ENCODE data around the gene MOAP1. TPM values are rescaled to one million over a fixed set of nuclear protein-coding genes. Genes with fewer than 3 reads are reported as not detected.

MOAP1 gene
- total and polyA plus RNA-seq, 8 donors = 7.9 to 21.4 (median 10.1) TPM

DNA sequence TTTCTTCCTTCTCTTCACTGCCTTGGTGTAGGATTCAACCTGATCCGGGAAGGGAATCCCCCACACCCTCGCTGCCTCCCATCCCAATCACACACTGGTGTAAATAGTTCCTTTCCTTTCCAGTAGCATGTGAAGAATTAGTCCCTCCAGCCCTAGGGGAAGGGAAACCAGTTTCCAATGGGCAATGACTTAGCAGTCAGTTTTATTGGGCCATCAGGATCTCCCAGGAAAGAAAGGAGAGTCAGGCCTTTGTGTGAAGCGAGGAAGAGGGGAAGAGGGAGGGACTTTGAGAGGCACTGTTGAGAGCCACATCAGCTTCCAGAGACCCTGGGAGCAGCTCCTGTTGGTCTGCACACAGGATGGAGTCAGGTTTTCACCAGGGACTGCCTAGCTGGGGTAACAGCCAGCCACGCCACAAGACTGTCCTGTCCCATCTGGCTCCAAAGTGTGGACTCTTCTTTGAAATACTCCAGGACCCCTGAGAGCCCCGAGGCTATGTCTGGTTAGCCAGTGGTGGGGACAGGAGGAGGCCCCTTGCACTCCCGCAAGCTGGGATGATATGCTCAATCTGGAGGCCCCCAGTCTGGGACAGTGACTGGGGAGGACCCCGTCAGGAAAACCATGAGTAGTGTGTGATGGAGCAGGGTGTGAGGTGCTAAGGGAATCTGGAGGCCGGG is 27.9 kb downstream of the MOAP1 start:
- DNase-seq (peak in 1 of 6 donors; percentile 24), ATAC-seq (no peak), FAIRE-seq (no peak)
- 80% methylated on average over 8 of the region's 8 CpGs for WGBS, 2 donors
- H3K27ac ChIP-seq = no peak overlapping the region
- TF ChIP-seq, protein P1, sequence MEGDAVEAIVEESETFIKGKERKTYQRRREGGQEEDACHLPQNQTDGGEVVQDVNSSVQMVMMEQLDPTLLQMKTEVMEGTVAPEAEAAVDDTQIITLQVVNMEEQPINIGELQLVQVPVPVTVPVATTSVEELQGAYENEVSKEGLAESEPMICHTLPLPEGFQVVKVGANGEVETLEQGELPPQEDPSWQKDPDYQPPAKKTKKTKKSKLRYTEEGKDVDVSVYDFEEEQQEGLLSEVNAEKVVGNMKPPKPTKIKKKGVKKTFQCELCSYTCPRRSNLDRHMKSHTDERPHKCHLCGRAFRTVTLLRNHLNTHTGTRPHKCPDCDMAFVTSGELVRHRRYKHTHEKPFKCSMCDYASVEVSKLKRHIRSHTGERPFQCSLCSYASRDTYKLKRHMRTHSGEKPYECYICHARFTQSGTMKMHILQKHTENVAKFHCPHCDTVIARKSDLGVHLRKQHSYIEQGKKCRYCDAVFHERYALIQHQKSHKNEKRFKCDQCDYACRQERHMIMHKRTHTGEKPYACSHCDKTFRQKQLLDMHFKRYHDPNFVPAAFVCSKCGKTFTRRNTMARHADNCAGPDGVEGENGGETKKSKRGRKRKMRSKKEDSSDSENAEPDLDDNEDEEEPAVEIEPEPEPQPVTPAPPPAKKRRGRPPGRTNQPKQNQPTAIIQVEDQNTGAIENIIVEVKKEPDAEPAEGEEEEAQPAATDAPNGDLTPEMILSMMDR (IDR thresholded peaks at IDR 0.05) = no peak
- H3K9me3 ChIP-seq = no peaks in the 10 kb centered on the region
- intact Hi-C loops (cut with DNase I) = no loop called here
- H3K4me3 ChIP-seq = no peak overlapping the region
- H3K4me1 ChIP-seq = peaks cover 0 to 1% (median 0%) of the 10 kb centered on the region in 3 donors
- H3K36me3 ChIP-seq = no peaks in the 10 kb centered on the region
- H3K27me3 ChIP-seq = no peaks in the 10 kb centered on the region

DNA sequence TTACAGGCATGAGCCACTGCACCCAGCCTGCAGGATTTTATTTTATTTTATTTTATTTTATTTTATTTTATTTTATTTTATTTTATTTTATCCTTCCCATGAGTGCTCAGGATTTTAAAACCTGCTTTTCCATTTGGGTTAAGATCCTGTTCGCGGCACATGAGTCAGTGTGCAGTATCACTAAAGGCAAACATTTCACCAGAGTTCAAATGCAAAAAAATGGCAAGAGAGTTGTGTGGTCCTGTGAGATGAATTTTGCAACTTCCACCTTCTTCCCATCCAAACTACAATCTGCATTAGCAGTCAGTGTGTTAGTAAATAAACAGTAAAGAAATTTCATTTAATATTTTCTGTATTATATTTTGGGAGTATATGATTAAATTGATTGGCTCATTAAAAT is 29.0 kb downstream of the MOAP1 start:
- DNase-seq (no peak), FAIRE-seq (no peak), ATAC-seq (no peak)
- Histone ChIP-seq H3K27ac (no peak overlapping the region), H3K4me1 (peaks cover 0 to 13% (median 10%) of the 10 kb centered on the region in 3 donors), H3K9me3 (no peaks in the 10 kb centered on the region), H3K36me3 (no peaks in the 10 kb centered on the region), H3K27me3 (no peaks in the 10 kb centered on the region), H3K4me3 (no peak overlapping the region)
- intact Hi-C loops (cut with DNase I) = no loop called here
- 59 to 67% methylated on average over 2 of the region's 2 CpGs for WGBS, 2 donors
- TF ChIP-seq, protein P1 (IDR thresholded peaks at IDR 0.05) = no peak

DNA sequence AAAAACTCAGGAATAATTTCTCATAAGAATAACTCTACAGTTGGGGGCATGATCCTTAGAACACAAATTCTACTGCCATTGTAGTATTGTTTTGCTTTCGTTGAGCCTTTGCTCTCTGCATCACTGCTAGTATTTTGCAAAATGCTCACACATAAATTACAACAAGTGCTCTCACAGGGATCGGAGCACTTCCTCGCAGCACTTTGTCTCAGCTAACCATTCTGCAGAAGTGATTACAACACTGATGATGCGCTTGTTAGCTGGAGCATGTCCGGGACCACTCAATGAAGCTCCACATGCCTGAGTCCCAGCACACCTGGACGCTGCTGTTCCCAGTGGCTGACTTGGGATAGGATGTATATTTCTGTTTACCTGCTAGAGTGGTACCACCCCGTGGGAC is 31.6 kb downstream of the MOAP1 start:
- Histone ChIP-seq H3K4me3 (no peak overlapping the region), H3K27ac (no peak overlapping the region), H3K27me3 (no peaks in the 10 kb centered on the region), H3K9me3 (no peaks in the 10 kb centered on the region), H3K36me3 (no peaks in the 10 kb centered on the region), H3K4me1 (peaks cover 0 to 16% (median 14%) of the 10 kb centered on the region in 3 donors)
- peak in 1 of 6 donors; percentile 5 for DNase-seq
- 82 to 86% methylated on average over 7 of the region's 7 CpGs for WGBS, 2 donors
- no peak for FAIRE-seq
- TF ChIP-seq, protein P1 (IDR thresholded peaks at IDR 0.05) = no peak
- intact Hi-C loops (cut with DNase I) = no loop called here
- ATAC-seq = no peak

DNA sequence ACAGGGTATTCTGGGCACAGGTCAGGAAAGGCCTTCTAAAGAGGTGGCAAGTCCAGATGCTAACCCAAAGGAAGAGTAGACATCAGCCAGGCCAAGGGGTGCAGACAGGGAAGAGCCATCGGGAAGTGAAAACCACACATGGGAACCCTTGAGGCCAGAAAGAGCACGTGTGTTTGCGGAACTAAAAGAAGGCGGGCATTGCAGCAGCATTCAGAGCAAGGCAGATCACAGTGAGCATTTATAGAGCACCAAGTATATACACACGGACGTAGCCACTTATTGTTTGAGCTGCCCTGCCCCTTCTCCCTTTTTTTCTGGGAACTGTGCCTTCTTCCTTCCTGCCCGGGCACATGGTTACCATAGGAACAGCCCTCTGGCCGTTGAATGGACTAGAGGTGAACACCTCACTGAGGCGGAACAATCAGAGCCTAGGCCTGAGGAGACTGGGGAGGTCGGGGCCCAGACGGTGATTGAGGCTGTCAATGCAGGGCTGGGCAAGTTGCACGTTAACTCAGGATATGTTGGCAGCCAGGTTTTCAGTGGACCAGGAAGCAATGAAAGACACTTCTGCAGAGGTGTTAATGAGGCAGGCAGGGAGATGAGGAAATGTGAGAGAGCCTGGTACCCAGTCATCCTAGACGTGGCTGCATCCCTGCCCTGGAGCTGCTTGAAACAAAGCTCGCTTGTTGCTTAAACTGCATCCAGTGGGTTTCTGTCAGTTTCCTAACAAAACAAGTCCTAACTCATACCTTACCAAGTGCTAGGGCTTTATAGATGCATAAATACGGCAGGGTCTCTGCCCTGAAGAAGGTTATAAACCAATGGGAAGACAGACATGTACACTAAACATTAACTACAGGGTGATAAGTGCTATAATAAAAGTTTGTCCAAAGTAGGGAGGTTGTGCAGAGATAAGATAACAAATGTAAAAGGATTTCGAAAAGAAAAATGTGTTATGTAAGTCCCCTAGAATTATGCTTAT is 34.2 kb downstream of the MOAP1 start:
- Histone ChIP-seq H3K36me3 (no peaks in the 10 kb centered on the region), H3K4me3 (peak overlapping the region in 2 of 4 donors; percentile 2 to 8), H3K27ac (peak overlapping the region; percentile 3 to 71 (median 52)), H3K4me1 (peaks cover 0 to 16% (median 14%) of the 10 kb centered on the region in 3 donors), H3K27me3 (no peaks in the 10 kb centered on the region), H3K9me3 (no peaks in the 10 kb centered on the region)
- TF ChIP-seq, protein P1 (IDR thresholded peaks at IDR 0.05) = no peak
- FAIRE-seq (no peak), ATAC-seq (peak; percentile 75 to 87 (median 81)), DNase-seq (peak in 2 of 6 donors; percentile 42 to 66)
- intact Hi-C loops (cut with DNase I) = no loop called here
- WGBS, 2 donors = 28 to 32% methylated on average over 16 of the region's 16 CpGs

Measured in pancreas (tissue), 10 donors.